Measurements from ENCODE around the gene UVRAG. TPM values are rescaled to one million over a fixed set of nuclear protein-coding genes. Genes with fewer than 3 reads are reported as not detected.
"Not testable (repeated sequence)": the region's sequence is repeated elsewhere in the genome, so short reads cannot be mapped to it uniquely, and the experiment has no call there.

Gene UVRAG
- total RNA-seq, 1 experiment from 2014 or later: 29.5 TPM

DNA sequence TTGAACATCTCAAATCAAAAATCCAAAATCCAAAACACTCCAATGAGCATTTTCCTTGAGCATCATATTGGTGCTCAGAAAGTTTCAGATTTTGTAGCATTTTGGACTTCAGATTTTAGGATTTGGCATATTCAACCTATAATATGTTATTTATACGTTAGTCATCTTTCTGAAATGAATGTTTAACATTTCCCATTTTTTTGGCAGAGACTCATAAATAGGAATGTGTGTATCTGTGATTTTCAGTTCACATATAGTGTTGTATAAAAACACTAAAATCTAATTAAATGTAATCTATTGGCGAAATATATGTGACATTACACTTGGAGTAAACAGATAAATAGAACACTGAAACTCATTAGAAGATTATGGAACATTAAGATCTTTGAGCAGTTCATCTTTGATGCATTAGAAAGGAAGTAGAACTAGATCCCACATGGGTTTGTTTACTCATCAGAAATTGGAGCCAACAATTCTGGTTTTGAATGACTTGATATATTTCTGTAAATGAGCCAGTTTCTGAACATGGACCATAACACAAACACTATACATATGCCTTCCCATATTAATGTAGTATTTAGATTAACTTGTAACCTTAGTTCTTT is 153.1 kb downstream of the UVRAG start:
- in situ Hi-C loops (cut with HindIII; ENCODE audit: low pct_unique_long_range_greater_than_20kb, low sequenced_read_pairs): no loop called here
- CTCF ChIA-PET: no interaction called here
- Histone ChIP-seq H3K36me3 (ENCODE audit: control insufficient read depth, insufficient read depth, low read length) (no peaks in the 10 kb centered on the region), H3K27ac (ENCODE audit: low read length) (no peak overlapping the region; the same call in 1 of the 2 replicates), H3K4me3 (ENCODE audit: low read depth in 2 of 2, low read length in 2 of 2) (no peak overlapping the region), H3K27me3 (ENCODE audit: control insufficient read depth, insufficient read depth, low read length) (no peaks in the 10 kb centered on the region), H3K9me3 (ENCODE audit: control insufficient read depth, insufficient read depth, low read depth, low read length) (no peaks in the 10 kb centered on the region; the same call in 1 of the 2 replicates), H3K4me1 (ENCODE audit: control insufficient read depth, insufficient read depth, low read length) (peaks cover 25% of the 10 kb centered on the region)
- ATAC-seq (no peak), DNase-seq (ENCODE audit: low read depth, low spot score) (no peak)
- TF ChIP-seq CTCF (IDR thresholded peaks at IDR 0.05) (no peak), REST (IDR thresholded peaks at IDR 0.05; ENCODE audit: insufficient read depth in 1 of 2, low read depth in 2 of 2, low read length in 1 of 2) (no peak), POLR2AphosphoS5 (IDR thresholded peaks at IDR 0.05; ENCODE audit: low read depth, low read length) (no peak), TCF7L2 (IDR thresholded peaks at IDR 0.05; ENCODE audit: low read depth, low read length) (no peak), SIN3A (IDR thresholded peaks at IDR 0.05; ENCODE audit: borderline replicate concordance, insufficient read depth, low read depth, low read length) (no peak)
- BruUV-seq (replicated peaks): no TSS peak
- POLR2A ChIA-PET: no interaction called here
- intact Hi-C loops (cut with micrococcal nuclease; ENCODE audit: unreplicated experiment): no loop called here

DNA sequence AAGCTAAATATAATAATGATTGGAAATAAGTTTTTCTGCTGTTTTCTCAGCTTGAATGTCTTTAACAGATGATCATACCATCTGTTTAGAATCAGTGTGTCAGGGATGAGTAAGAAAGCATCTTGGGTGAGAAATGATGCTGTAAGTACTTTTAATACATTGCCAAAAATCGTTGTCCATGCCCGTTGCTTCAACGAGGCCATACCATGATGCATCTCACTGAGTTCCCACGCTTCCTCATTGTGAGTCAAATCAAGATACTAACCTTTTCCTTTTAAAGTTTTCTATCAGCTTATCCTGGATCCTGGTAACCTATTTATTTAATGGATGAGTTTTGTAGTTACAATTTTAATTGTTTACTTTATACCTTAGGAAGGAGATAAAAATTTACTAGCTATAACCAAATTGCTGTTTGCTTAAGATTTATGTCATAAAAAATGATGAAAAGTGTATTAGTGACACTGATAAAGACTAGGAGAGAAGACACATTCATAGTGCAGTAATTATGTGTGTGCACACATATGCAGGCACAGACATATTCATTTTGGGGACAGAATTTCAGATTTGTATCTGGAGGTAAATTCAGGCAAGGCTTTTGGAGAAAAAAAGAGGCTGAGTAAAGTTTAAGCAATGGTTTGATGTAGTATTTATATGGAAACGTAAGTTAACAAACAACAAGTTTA is 154.8 kb downstream of the UVRAG start:
- peak; percentile 15 for DNase-seq (ENCODE audit: low read depth, low spot score)
- Histone ChIP-seq H3K9me3 (ENCODE audit: control insufficient read depth, insufficient read depth, low read depth, low read length) (no peaks in the 10 kb centered on the region; the same call in 1 of the 2 replicates), H3K4me3 (ENCODE audit: low read depth in 2 of 2, low read length in 2 of 2) (no peak overlapping the region), H3K4me1 (ENCODE audit: control insufficient read depth, insufficient read depth, low read length) (peaks cover 25% of the 10 kb centered on the region), H3K27me3 (ENCODE audit: control insufficient read depth, insufficient read depth, low read length) (no peaks in the 10 kb centered on the region), H3K36me3 (ENCODE audit: control insufficient read depth, insufficient read depth, low read length) (no peaks in the 10 kb centered on the region), H3K27ac (ENCODE audit: low read length) (no peak overlapping the region)
- ATAC-seq: peak; percentile 75
- intact Hi-C loops (cut with micrococcal nuclease; ENCODE audit: unreplicated experiment): no loop called here
- BruUV-seq (replicated peaks): no TSS peak
- TF ChIP-seq REST (IDR thresholded peaks at IDR 0.05; ENCODE audit: insufficient read depth in 1 of 2, low read depth in 2 of 2, low read length in 1 of 2) (no peak), SIN3A (IDR thresholded peaks at IDR 0.05; ENCODE audit: borderline replicate concordance, insufficient read depth, low read depth, low read length) (no peak), CTCF (IDR thresholded peaks at IDR 0.05) (no peak), TCF7L2 (IDR thresholded peaks at IDR 0.05; ENCODE audit: low read depth, low read length) (0 out of 2 replicates have a peak, but pooled peaks have one; percentile 28), POLR2AphosphoS5 (IDR thresholded peaks at IDR 0.05; ENCODE audit: low read depth, low read length) (no peak)
- in situ Hi-C loops (cut with HindIII; ENCODE audit: low pct_unique_long_range_greater_than_20kb, low sequenced_read_pairs): no loop called here
- CTCF ChIA-PET: no interaction called here
- POLR2A ChIA-PET: interaction anchor here (0.6 to 0.7 kb wide), 2 partner anchors 10 to 47 kb away, joined by 4 to 9 read pairs; no protein-coding TSS in a partner anchor

DNA sequence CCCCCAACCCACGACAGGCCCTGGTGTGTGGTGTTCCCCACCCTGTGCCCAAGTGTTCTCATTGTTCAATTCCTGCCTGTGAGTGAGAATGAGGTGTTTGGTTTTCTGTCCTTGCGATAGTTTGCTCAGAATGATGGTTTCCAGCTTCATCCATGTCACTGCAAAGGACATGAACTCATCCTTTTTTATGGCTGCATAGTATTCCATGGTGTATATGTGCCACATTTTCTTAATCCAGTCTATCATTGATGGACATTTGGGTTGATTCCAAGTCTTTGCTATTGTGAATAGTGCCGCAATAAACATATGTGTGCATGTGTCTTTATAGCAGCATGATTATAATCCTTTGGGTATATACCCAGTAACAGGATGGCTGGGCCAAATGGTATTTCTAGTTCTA is 158.7 kb downstream of the UVRAG start:
- in situ Hi-C loops (cut with HindIII; ENCODE audit: low pct_unique_long_range_greater_than_20kb, low sequenced_read_pairs); H3K36me3 ChIP-seq (ENCODE audit: control insufficient read depth, insufficient read depth, low read length); intact Hi-C loops (cut with micrococcal nuclease; ENCODE audit: unreplicated experiment); H3K4me3 ChIP-seq (ENCODE audit: low read depth in 2 of 2, low read length in 2 of 2); BruUV-seq (replicated peaks); DNase-seq (ENCODE audit: low read depth, low spot score); H3K9me3 ChIP-seq (ENCODE audit: control insufficient read depth, insufficient read depth, low read depth, low read length); H3K27me3 ChIP-seq (ENCODE audit: control insufficient read depth, insufficient read depth, low read length); CTCF ChIA-PET; H3K4me1 ChIP-seq (ENCODE audit: control insufficient read depth, insufficient read depth, low read length); H3K27ac ChIP-seq (ENCODE audit: low read length); ATAC-seq; POLR2A ChIA-PET: not testable (repeated sequence)

Measured in Panc1 (cell line).